GM12878 (cell line): ENCODE data around the gene LMF1. TPM values are rescaled to one million over a fixed set of nuclear protein-coding genes. Genes with fewer than 3 reads are reported as not detected.

ENCODE experiments used
- ATAC-seq: fragments of 200-7000 bp; cut with Tn5 transposase; 3 replicates; pipeline ENCODE4 v1.9.1; 2020; ENCODE audit warnings: mild to moderate bottlenecking, moderate library complexity
- BruUV-seq: library from RNA; stranded (reverse); fragments of 400-500 nt; replicated peaks from 2 replicates; lab custom pipeline; 2021; lab: Mats Ljungman, UMichigan
- CTCF ChIA-PET: fragments of 300-600 bp; sonication (Branson Sonifier 250); formaldehyde crosslinking; extraction: SDS; loops from one replicate; lab custom pipeline; 2021; ENCODE audit warnings: inconsistent platforms; lab: Yijun Ruan, JAX
- POLR2A ChIA-PET: fragments of 350-600 bp; formaldehyde crosslinking; extraction: SDS; loops from one replicate; lab custom pipeline; 2021; ENCODE audit warnings: inconsistent platforms; lab: Charles Lee
- RAD21 ChIA-PET: fragments of 300-600 bp; sonication (Branson Sonifier 250); formaldehyde crosslinking; loops from one replicate; lab custom pipeline; 2023; ENCODE audit warnings: antibody characterized with exemption; ENCODE audit not compliant: unreplicated experiment; lab: Charles Lee
- SMC1A ChIA-PET: fragments of 300-600 bp; sonication (Branson Sonifier 250); formaldehyde crosslinking; loops from one replicate; lab custom pipeline; 2023; ENCODE audit not compliant: unreplicated experiment, uncharacterized antibody; lab: Charles Lee
- DNase-seq: peaks from one replicate; pipeline ENCODE4 v3.0.0-alpha.2; 2011; ENCODE audit warnings: low read depth, low spot score
- FAIRE-seq: peaks from 3 replicates; lab custom pipeline; 2011; peaks lifted over from hg19 to GRCh38; lab: Jason Lieb, UNC
- H2AFZ ChIP-seq: 2 replicates; pipeline ENCODE4 v1.6.0; 2011; ENCODE audit warnings: low read depth, low read length, control low read depth; ENCODE audit not compliant: control insufficient read depth
- H3K27ac ChIP-seq: 2 replicates; pipeline ENCODE4 v1.5.1; 2011; ENCODE audit warnings: control low read depth; ENCODE audit not compliant: control insufficient read depth, insufficient read depth
- H3K27me3 ChIP-seq, 2 experiments: replicated peaks in 1 of 2; 2 replicates each; pipeline versions ENCODE4 v1.6.0 to v1.6.1; 2011; ENCODE audit warnings: low read length in 1 of 2; ENCODE audit not compliant: control insufficient read depth in 2 of 2, insufficient read depth in 2 of 2
- H3K36me3 ChIP-seq, 2 experiments: 2 replicates each; pipeline ENCODE4 v1.5.1; 2011; ENCODE audit warnings: low read length in 1 of 2; ENCODE audit not compliant: control insufficient read depth in 2 of 2, insufficient read depth in 2 of 2
- H3K4me1 ChIP-seq: 2 replicates; pipeline ENCODE4 v1.6.1; 2011; ENCODE audit warnings: mild to moderate bottlenecking, low read length, moderate library complexity, mixed read lengths; ENCODE audit not compliant: control insufficient read depth, insufficient read depth
- H3K4me2 ChIP-seq: 2 replicates; pipeline ENCODE4 v1.6.0; 2011; ENCODE audit warnings: control low read depth; ENCODE audit not compliant: control insufficient read depth, insufficient read depth
- H3K4me3 ChIP-seq: fragments of 200-600 bp; sonication (generic); 2 replicates; pipeline ENCODE4 v1.5.1; 2016
- H3K79me2 ChIP-seq: 2 replicates; pipeline ENCODE4 v1.6.0; 2011; ENCODE audit warnings: low read length; ENCODE audit not compliant: control insufficient read depth, insufficient read depth
- H3K9ac ChIP-seq: 2 replicates; pipeline ENCODE4 v1.8.0; 2011; ENCODE audit warnings: low read length, control low read depth, mixed read lengths; ENCODE audit not compliant: control insufficient read depth, insufficient read depth
- H3K9me3 ChIP-seq: replicated peaks from 3 replicates; pipeline ENCODE4 v1.5.1; 2011; ENCODE audit warnings: mild to moderate bottlenecking, low read length; ENCODE audit not compliant: control insufficient read depth, insufficient read depth
- H4K20me1 ChIP-seq: 2 replicates; pipeline ENCODE4 v1.6.0; 2011; ENCODE audit not compliant: control insufficient read depth, insufficient read depth
- ATF7 ChIP-seq: fragments of 450-650 bp; IDR thresholded peaks from 2 replicates; pipeline ENCODE4 v1.6.1; 2016; ENCODE audit warnings: low read depth, mild to moderate bottlenecking
- CUX1 ChIP-seq: IDR thresholded peaks from 2 replicates; pipeline ENCODE4 v1.6.1; 2012; ENCODE audit warnings: improper control_type of control experiment, low read depth, low read length; ENCODE audit not compliant: insufficient replicate concordance
- HSF1 ChIP-seq: fragments of 150-350 bp; IDR thresholded peaks from 2 replicates; pipeline ENCODE4 v1.6.1; 2014; ENCODE audit warnings: mild to moderate bottlenecking, low read depth, low read length
- SMAD1 ChIP-seq: fragments of 450-650 bp; IDR thresholded peaks from 2 replicates; pipeline ENCODE4 v1.6.1; 2018; ENCODE audit warnings: mild to moderate bottlenecking, low read depth; ENCODE audit not compliant: partially characterized antibody
- SPI1 ChIP-seq: IDR thresholded peaks from 2 replicates; pipeline ENCODE4 v1.6.1; 2011; ENCODE audit warnings: low read depth, mild to moderate bottlenecking, low read length, moderate library complexity, borderline replicate concordance; ENCODE audit not compliant: insufficient read depth
- SUZ12 ChIP-seq: fragments of 200-600 bp; sonication (generic); IDR thresholded peaks from one replicate; pipeline ENCODE4 v1.6.1; 2018; ENCODE audit warnings: antibody characterized with exemption, mild to moderate bottlenecking; ENCODE audit not compliant: unreplicated experiment
- TAF1 ChIP-seq: IDR thresholded peaks from 2 replicates; pipeline ENCODE4 v1.6.1; 2011; ENCODE audit warnings: mild to moderate bottlenecking, low read depth, low read length, borderline replicate concordance
- WGBS: methylation state at CpG from one replicate; pipeline ENCODE4 v1.1.6; 2016; ENCODE audit warnings: low lambda C conversion rate; ENCODE audit not compliant: insufficient replicate concordance, insufficient coverage; ENCODE audit errors: missing lambda C conversion rate; 5-methylcytosine and 5-hydroxymethylcytosine counted together
- in situ Hi-C: fragments of 300-500 bp; cut with MboI; formaldehyde crosslinking; loops from 9 replicates; pipeline ENCODE4 v1.14.3; 2018; ENCODE audit warnings: mixed read lengths
- intact Hi-C: fragments of 100-400 bp; cut with micrococcal nuclease; formaldehyde crosslinking; loops from one replicate; pipeline ENCODE4 v1.14.2; 2022; ENCODE audit not compliant: unreplicated experiment
- polyA plus RNA-seq, 11 experiments: library from polyadenylated mRNA; depleted of rRNA in 4 of 11; unstranded in 6 of 11; stranded (reverse) in 5 of 11; fragments of >200 nt; fragmentation: Nextera tagmentation in 4 of 11; fragmentation: Illumina TruSeq in 1 of 11; extraction: Ambion mirVana in 4 of 11; extraction: Trizol in 1 of 11; gene quantifications; 1 replicate in 1 of 11; 2 replicates in 10 of 11; pipeline versions ENCODE4 v1.2.1 to v1.2.3, GENCODE V29; 2011 to 2016; ENCODE audit warnings: inconsistent platforms in 2 of 11, missing spikeins in 2 of 11, low read depth in 1 of 11
- total RNA-seq, 4 experiments: library from RNA; depleted of rRNA in 3 of 4; stranded (reverse); fragments of >200 nt in 3 of 4; fragmentation: Illumina TruSeq in 1 of 4; extraction: Trizol in 1 of 4; gene quantifications; 2 replicates each; pipeline versions ENCODE4 v1.2.1 to v1.2.3, GENCODE V29; 2013 to 2021
- TF ChIP-seq, protein P1 (sequence below): fragments of 450-650 bp; IDR thresholded peaks from 2 replicates; pipeline ENCODE4 v1.6.1; 2017; ENCODE audit warnings: borderline replicate concordance
- TF ChIP-seq, protein P2 (sequence below): fragments of 450-650 bp; IDR thresholded peaks from 2 replicates; pipeline ENCODE4 v1.6.1; 2016; ENCODE audit warnings: mild to moderate bottlenecking, moderate library complexity, borderline replicate concordance

The LMF1 gene
- total and polyA plus RNA-seq, 10 of the 15 experiments (the other 5 are each of a cell fraction or from before 2014, with no cell fraction given) = 0.18 to 3.2 (median 1.4) TPM; not detected in 1

DNA sequence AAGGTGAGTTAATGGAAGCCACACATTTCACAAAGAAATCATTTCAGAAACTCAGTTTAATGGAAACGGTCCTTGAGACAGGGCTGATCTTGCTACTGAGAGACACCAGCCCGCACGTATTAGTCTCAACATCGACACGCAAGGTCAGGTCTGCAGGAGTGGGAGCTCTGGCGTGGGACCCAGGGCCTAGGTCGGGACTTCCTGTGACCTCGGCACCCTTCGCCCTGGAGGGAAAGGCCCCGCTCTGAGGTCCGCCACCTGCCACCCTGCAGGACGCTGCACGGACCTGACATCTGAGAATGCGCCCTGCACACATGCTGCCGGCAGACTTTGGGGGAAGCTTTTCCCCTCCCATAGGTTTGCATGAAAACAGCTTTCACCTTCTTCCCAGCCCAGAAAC is 59.7 kb downstream of the LMF1 start (continued):
- TF ChIP-seq, protein P1, sequence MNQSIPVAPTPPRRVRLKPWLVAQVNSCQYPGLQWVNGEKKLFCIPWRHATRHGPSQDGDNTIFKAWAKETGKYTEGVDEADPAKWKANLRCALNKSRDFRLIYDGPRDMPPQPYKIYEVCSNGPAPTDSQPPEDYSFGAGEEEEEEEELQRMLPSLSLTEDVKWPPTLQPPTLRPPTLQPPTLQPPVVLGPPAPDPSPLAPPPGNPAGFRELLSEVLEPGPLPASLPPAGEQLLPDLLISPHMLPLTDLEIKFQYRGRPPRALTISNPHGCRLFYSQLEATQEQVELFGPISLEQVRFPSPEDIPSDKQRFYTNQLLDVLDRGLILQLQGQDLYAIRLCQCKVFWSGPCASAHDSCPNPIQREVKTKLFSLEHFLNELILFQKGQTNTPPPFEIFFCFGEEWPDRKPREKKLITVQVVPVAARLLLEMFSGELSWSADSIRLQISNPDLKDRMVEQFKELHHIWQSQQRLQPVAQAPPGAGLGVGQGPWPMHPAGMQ = no peak
- TF ChIP-seq SPI1 (no peak), TAF1 (no peak)
- TF ChIP-seq, protein P2, sequence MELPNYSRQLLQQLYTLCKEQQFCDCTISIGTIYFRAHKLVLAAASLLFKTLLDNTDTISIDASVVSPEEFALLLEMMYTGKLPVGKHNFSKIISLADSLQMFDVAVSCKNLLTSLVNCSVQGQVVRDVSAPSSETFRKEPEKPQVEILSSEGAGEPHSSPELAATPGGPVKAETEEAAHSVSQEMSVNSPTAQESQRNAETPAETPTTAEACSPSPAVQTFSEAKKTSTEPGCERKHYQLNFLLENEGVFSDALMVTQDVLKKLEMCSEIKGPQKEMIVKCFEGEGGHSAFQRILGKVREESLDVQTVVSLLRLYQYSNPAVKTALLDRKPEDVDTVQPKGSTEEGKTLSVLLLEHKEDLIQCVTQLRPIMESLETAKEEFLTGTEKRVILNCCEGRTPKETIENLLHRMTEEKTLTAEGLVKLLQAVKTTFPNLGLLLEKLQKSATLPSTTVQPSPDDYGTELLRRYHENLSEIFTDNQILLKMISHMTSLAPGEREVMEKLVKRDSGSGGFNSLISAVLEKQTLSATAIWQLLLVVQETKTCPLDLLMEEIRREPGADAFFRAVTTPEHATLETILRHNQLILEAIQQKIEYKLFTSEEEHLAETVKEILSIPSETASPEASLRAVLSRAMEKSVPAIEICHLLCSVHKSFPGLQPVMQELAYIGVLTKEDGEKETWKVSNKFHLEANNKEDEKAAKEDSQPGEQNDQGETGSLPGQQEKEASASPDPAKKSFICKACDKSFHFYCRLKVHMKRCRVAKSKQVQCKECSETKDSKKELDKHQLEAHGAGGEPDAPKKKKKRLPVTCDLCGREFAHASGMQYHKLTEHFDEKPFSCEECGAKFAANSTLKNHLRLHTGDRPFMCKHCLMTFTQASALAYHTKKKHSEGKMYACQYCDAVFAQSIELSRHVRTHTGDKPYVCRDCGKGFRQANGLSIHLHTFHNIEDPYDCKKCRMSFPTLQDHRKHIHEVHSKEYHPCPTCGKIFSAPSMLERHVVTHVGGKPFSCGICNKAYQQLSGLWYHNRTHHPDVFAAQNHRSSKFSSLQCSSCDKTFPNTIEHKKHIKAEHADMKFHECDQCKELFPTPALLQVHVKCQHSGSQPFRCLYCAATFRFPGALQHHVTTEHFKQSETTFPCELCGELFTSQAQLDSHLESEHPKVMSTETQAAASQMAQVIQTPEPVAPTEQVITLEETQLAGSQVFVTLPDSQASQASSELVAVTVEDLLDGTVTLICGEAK = no peak

DNA sequence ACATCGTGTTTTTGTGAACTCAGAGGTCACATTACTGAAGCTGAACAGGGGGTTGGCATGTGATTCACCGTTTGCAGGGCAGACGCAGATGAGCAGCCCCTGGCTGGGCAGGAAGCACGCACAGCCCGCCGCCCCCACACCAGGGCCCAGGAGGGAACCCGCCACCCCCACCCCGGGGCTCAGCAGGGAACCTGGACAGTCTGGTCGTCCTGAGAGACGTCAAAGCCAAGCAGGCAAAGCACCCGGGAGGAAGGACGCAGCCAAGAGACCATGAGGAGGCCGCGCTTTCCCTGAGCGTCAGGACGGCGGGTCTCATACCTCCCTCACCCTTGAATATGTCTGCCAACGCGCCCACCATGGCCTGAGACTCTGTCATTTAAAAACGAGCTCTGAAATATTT is 60.6 kb downstream of the LMF1 start:
- H3K27ac ChIP-seq = no peak overlapping the region
- ChIA-PET RAD21 (no interaction called here), SMC1A (no interaction called here), CTCF (no interaction called here), POLR2A (no interaction called here)
- H3K9me3 ChIP-seq = no peaks in the 10 kb centered on the region; the same call in 2 of the 3 replicates
- BruUV-seq = no TSS peak
- DNase-seq (no peak), ATAC-seq (no peak), FAIRE-seq (no peak)
- no peak overlapping the region for H2AFZ ChIP-seq
- H3K36me3 ChIP-seq = no peaks in the 10 kb centered on the region
- H3K4me1 ChIP-seq = no peaks in the 10 kb centered on the region
- intact Hi-C loops = no loop called here
- H3K4me3 ChIP-seq = no peak overlapping the region
- no peaks in the 10 kb centered on the region for H3K27me3 ChIP-seq
- in situ Hi-C loops = no loop called here
- no peaks in the 10 kb centered on the region for H4K20me1 ChIP-seq
- TF ChIP-seq CUX1 (no peak), SMAD1 (no peak), SUZ12 (no peak), ATF7 (no peak), HSF1 (no peak)
- TF ChIP-seq, all 136 proteins: peak for 0
- Histone ChIP-seq H3K79me2 (no peaks in the 10 kb centered on the region), H3K9ac (no peak overlapping the region), H3K4me2 (no peak overlapping the region)
- WGBS = 70% methylated on average over 14 of the region's 20 CpGs
